CD14-positive monocyte (primary cell): ENCODE data around the gene ABCA2. TPM values are rescaled to one million over a fixed set of nuclear protein-coding genes. Genes with fewer than 3 reads are reported as not detected.

ENCODE experiments used
- DNase-seq, 3 donors: peaks; one replicate each; pipeline ENCODE4 v3.0.0-alpha.2; 2011 to 2022
- H2AFZ ChIP-seq: 2 replicates; pipeline ENCODE4 v1.6.0; 2012; ENCODE audit warnings: mild to moderate bottlenecking, low read depth, low read length, inconsistent platforms; ENCODE audit not compliant: insufficient read depth, poor library complexity, severe bottlenecking
- H3K27ac ChIP-seq, 2 donors: 1 replicate in 1 of 2; 2 replicates in 1 of 2; pipeline ENCODE4 v1.5.1; 2012 to 2013; ENCODE audit warnings: low read length in 2 of 2, control low read depth in 1 of 2, inconsistent platforms in 1 of 2, low read depth in 1 of 2, mild to moderate bottlenecking in 1 of 2
- H3K27me3 ChIP-seq, 2 donors: one replicate each; pipeline versions ENCODE4 v1.6.0 to v1.6.1; 2011 to 2013; ENCODE audit warnings: low read length in 2 of 2; ENCODE audit not compliant: control insufficient read depth in 2 of 2, insufficient read depth in 2 of 2
- H3K36me3 ChIP-seq, 2 donors: replicated peaks in 1 of 2; 1 replicate in 1 of 2; 2 replicates in 1 of 2; pipeline versions ENCODE4 v1.5.1 to v1.6.1; 2012 to 2013; ENCODE audit warnings: low read length in 2 of 2, control low read depth in 1 of 2, inconsistent platforms in 1 of 2, mild to moderate bottlenecking in 1 of 2; ENCODE audit not compliant: insufficient read depth in 2 of 2, control insufficient read depth in 1 of 2
- H3K4me1 ChIP-seq, 2 donors: 1 replicate in 1 of 2; 2 replicates in 1 of 2; pipeline versions ENCODE4 v1.5.1 to v1.6.1; 2012 to 2013; ENCODE audit warnings: low read length in 2 of 2, control low read depth in 1 of 2, inconsistent platforms in 1 of 2, mild to moderate bottlenecking in 1 of 2, moderate library complexity in 1 of 2; ENCODE audit not compliant: insufficient read depth in 2 of 2, control insufficient read depth in 1 of 2
- H3K4me2 ChIP-seq: replicated peaks from 2 replicates; pipeline ENCODE3; 2012; ENCODE audit warnings: low read length, moderate library complexity, mild to moderate bottlenecking; ENCODE audit not compliant: poor library complexity, severe bottlenecking; ENCODE audit errors: extremely low read depth
- H3K4me3 ChIP-seq, 3 experiments: fragments of 200-600 bp in 1 of 3; sonication (generic) in 1 of 3; replicated peaks in 1 of 3; 1 replicate in 2 of 3; 2 replicates in 1 of 3; pipeline ENCODE4 v1.5.1; 2011 to 2013; ENCODE audit warnings: low read length in 3 of 3, mild to moderate bottlenecking in 3 of 3, control low read depth in 2 of 3, low read depth in 2 of 3, inconsistent platforms in 1 of 3, moderate library complexity in 1 of 3
- H3K79me2 ChIP-seq: 2 replicates; pipeline ENCODE4 v1.6.0; 2012; ENCODE audit warnings: mild to moderate bottlenecking, control low read depth, inconsistent platforms, low read length, moderate library complexity; ENCODE audit not compliant: insufficient read depth
- H3K9ac ChIP-seq: 2 replicates; pipeline ENCODE4 v1.6.0; 2017; ENCODE audit warnings: low read length, mild to moderate bottlenecking; ENCODE audit not compliant: insufficient read depth, poor library complexity, severe bottlenecking
- H3K9me3 ChIP-seq, 2 donors: replicated peaks in 1 of 2; 1 replicate in 1 of 2; 2 replicates in 1 of 2; pipeline versions ENCODE4 v1.5.1 to v1.6.1; 2012 to 2013; ENCODE audit warnings: low read length in 2 of 2, control low read depth in 1 of 2; ENCODE audit not compliant: control insufficient read depth in 1 of 2, insufficient read depth in 1 of 2
- H4K20me1 ChIP-seq: 2 replicates; pipeline ENCODE4 v1.6.0; 2012; ENCODE audit warnings: mild to moderate bottlenecking, low read length, control low read depth, moderate library complexity; ENCODE audit not compliant: insufficient read depth
- H3K27ac Mint-ChIP-seq, 7 donors: one replicate each; pipeline ENCODE4 v1.8.0; 2020; ENCODE audit warnings: mild to moderate bottlenecking in 7 of 7, mixed read lengths in 7 of 7, moderate library complexity in 6 of 7, inconsistent platforms in 2 of 7
- H3K27me3 Mint-ChIP-seq, 3 donors: one replicate each; pipeline ENCODE4 v1.8.0; 2021 to 2022; ENCODE audit warnings: low read depth in 3 of 3, mild to moderate bottlenecking in 3 of 3, mixed read lengths in 3 of 3, moderate library complexity in 3 of 3, inconsistent platforms in 1 of 3
- H3K36me3 Mint-ChIP-seq, 2 donors: one replicate each; pipeline ENCODE4 v1.8.0; 2020; ENCODE audit warnings: mixed read lengths in 2 of 2, inconsistent platforms in 1 of 2, mild to moderate bottlenecking in 1 of 2
- H3K4me1 Mint-ChIP-seq: one replicate; pipeline ENCODE4 v1.8.0; 2020; ENCODE audit warnings: mild to moderate bottlenecking, mixed read lengths
- H3K4me3 Mint-ChIP-seq, 2 donors: one replicate each; pipeline ENCODE4 v1.8.0; 2020; ENCODE audit warnings: mild to moderate bottlenecking in 2 of 2, mixed read lengths in 2 of 2, moderate library complexity in 1 of 2
- H3K9me3 Mint-ChIP-seq, 7 donors: one replicate each; pipeline ENCODE4 v1.8.0; 2020 to 2022; ENCODE audit warnings: mixed read lengths in 7 of 7, mild to moderate bottlenecking in 6 of 7, moderate library complexity in 6 of 7, inconsistent platforms in 2 of 7
- WGBS: methylation state at CpG from one replicate; pipeline ENCODE4 v1.1.5; 2013; ENCODE audit warnings: missing lambda C conversion rate; ENCODE audit not compliant: insufficient coverage; 5-methylcytosine and 5-hydroxymethylcytosine counted together
- intact Hi-C, 2 donors: fragments of 100-400 bp; cut with micrococcal nuclease; formaldehyde crosslinking; loops; one replicate each; pipeline versions ENCODE4 v1.15.0 to v1.15.1; 2023
- polyA plus RNA-seq, 3 donors: library from polyadenylated mRNA; depleted of rRNA in 1 of 3; unstranded in 2 of 3; stranded (reverse) in 1 of 3; fragments of 300-500 nt in 2 of 3; fragments of >200 nt in 1 of 3; fragmentation: Illumina TruSeq in 2 of 3; gene quantifications; 1 replicate in 2 of 3; 2 replicates in 1 of 3; pipeline ENCODE4 v1.2.3, GENCODE V29; 2012 to 2021
- TF ChIP-seq, protein P1 (sequence below): fragments of 200-600 bp; IDR thresholded peaks from one replicate; pipeline ENCODE4 v1.8.0; 2022; ENCODE audit warnings: antibody characterized with exemption, mild to moderate bottlenecking

The ABCA2 gene
- polyA plus RNA-seq, 3 donors = 0.18 to 30.7 (median 0.40) TPM

GRCh38 chr9:137064880-137065164, 36.8 kb upstream of the ABCA2 start:
- Mint-ChIP-seq H3K27me3 (peaks cover 13 to 22% (median 14%) of the 10 kb centered on the region in 3 donors), H3K9me3 (no peaks in the 10 kb centered on the region), H3K36me3 (peaks cover 6 to 18% of the 10 kb centered on the region in 2 donors), H3K4me1 (peaks cover 20% of the 10 kb centered on the region), H3K27ac (no peak overlapping the region), H3K4me3 (no peak overlapping the region)
- no peak overlapping the region for H3K9ac ChIP-seq
- H3K9me3 ChIP-seq = no peaks in the 10 kb centered on the region
- DNase-seq = no peak
- no peak overlapping the region for H3K27ac ChIP-seq
- H4K20me1 ChIP-seq = no peaks in the 10 kb centered on the region
- H3K4me1 ChIP-seq = peaks cover 23 to 24% of the 10 kb centered on the region in 2 donors
- TF ChIP-seq, protein P1, sequence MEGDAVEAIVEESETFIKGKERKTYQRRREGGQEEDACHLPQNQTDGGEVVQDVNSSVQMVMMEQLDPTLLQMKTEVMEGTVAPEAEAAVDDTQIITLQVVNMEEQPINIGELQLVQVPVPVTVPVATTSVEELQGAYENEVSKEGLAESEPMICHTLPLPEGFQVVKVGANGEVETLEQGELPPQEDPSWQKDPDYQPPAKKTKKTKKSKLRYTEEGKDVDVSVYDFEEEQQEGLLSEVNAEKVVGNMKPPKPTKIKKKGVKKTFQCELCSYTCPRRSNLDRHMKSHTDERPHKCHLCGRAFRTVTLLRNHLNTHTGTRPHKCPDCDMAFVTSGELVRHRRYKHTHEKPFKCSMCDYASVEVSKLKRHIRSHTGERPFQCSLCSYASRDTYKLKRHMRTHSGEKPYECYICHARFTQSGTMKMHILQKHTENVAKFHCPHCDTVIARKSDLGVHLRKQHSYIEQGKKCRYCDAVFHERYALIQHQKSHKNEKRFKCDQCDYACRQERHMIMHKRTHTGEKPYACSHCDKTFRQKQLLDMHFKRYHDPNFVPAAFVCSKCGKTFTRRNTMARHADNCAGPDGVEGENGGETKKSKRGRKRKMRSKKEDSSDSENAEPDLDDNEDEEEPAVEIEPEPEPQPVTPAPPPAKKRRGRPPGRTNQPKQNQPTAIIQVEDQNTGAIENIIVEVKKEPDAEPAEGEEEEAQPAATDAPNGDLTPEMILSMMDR = no peak
- no peak overlapping the region for H3K4me3 ChIP-seq
- H3K4me2 ChIP-seq = no peak overlapping the region
- peaks cover 6% of the 10 kb centered on the region for H3K79me2 ChIP-seq
- H3K27me3 ChIP-seq = peaks cover 0 to 5% of the 10 kb centered on the region in 2 donors
- intact Hi-C loops = loop anchor here (5.0 to 10.0 kb wide), 2 partner anchors 33 to 280 kb away; partner anchors contain the start of gene FUT7 (in 1 of the 2)
- H3K36me3 ChIP-seq = peaks cover 0 to 5% of the 10 kb centered on the region in 2 donors
- no peak overlapping the region for H2AFZ ChIP-seq
- WGBS = 96% methylated on average over 12 of the region's 12 CpGs

- DNase-seq = peak; percentile 48 to 64 (median 57)
- H3K4me2 ChIP-seq = no peak overlapping the region
- H3K27me3 ChIP-seq = peaks cover 0 to under 1% of the 10 kb centered on the region in 2 donors
- Mint-ChIP-seq H3K4me1 (peaks cover 16% of the 10 kb centered on the region), H3K27me3 (peaks cover 14 to 22% (median 14%) of the 10 kb centered on the region in 3 donors), H3K36me3 (peaks cover 6 to 18% of the 10 kb centered on the region in 2 donors), H3K4me3 (no peak overlapping the region), H3K27ac (no peak overlapping the region), H3K9me3 (no peaks in the 10 kb centered on the region)
- peaks cover 6% of the 10 kb centered on the region for H3K79me2 ChIP-seq
- intact Hi-C loops = loop anchor here in 1 of 2 donors (10.0 kb wide), 1 partner anchor 279 kb away; no protein-coding TSS in a partner anchor
- no peak overlapping the region for H3K27ac ChIP-seq
- H3K4me3 ChIP-seq = no peak overlapping the region
- no peak overlapping the region for H3K9ac ChIP-seq
- H3K4me1 ChIP-seq = peaks cover 18 to 19% of the 10 kb centered on the region in 2 donors
- peaks cover 0 to 5% of the 10 kb centered on the region in 2 donors for H3K36me3 ChIP-seq
- TF ChIP-seq, protein P1 = peak; percentile 98
- H3K9me3 ChIP-seq = no peaks in the 10 kb centered on the region
- 57% methylated on average over 54 of the region's 55 CpGs for WGBS
- no peak overlapping the region for H2AFZ ChIP-seq
- no peaks in the 10 kb centered on the region for H4K20me1 ChIP-seq
Observed at GRCh38 chr9:137064027-137064879, 36.2 kb upstream of the ABCA2 start.
